OCI-LY7 (cell line): Measurements from ENCODE around the gene ZDHHC1. TPM values are rescaled to one million over a fixed set of nuclear protein-coding genes. Genes with fewer than 3 reads are reported as not detected.

Experiments used
- BruUV-seq: library from RNA; stranded (reverse); fragments of 400-500 nt; replicated peaks from 2 replicates; lab custom pipeline; 2021; lab: Mats Ljungman, UMichigan
- CTCF ChIA-PET: fragments of 300-600 bp; sonication (Branson Sonifier 250); formaldehyde crosslinking; loops from one replicate; lab custom pipeline; 2022; ENCODE audit warnings: antibody characterized with exemption; ENCODE audit not compliant: unreplicated experiment; lab: Charles Lee
- POLR2A ChIA-PET: fragments of 300-600 bp; sonication (Branson Sonifier 250); formaldehyde crosslinking; loops from one replicate; lab custom pipeline; 2022; ENCODE audit warnings: antibody characterized with exemption; lab: Charles Lee
- DNase-seq: peaks from one replicate; pipeline ENCODE4 v3.0.0-alpha.2; 2015; ENCODE audit warnings: low spot score
- H2AFZ ChIP-seq: fragments of 200-600 bp; sonication (generic), shearing (Covaris generic); 2 replicates; pipeline ENCODE4 v1.6.1; 2014; ENCODE audit warnings: mild to moderate bottlenecking, antibody characterized with exemption, low read length, moderate library complexity
- H3K27ac ChIP-seq: fragments of 200-600 bp; sonication (generic); 2 replicates; pipeline ENCODE4 v1.5.1; 2014; ENCODE audit warnings: mixed run types, low read depth, mild to moderate bottlenecking, moderate library complexity, low read length, inconsistent platforms; ENCODE audit not compliant: poor library complexity, severe bottlenecking
- H3K36me3 ChIP-seq: fragments of 200-600 bp; sonication (generic); 2 replicates; pipeline ENCODE4 v1.6.1; 2014; ENCODE audit warnings: mild to moderate bottlenecking, antibody characterized with exemption, low read length, moderate library complexity, mixed read lengths; ENCODE audit not compliant: insufficient read depth
- H3K4me1 ChIP-seq: fragments of 200-600 bp; sonication (generic); 2 replicates; pipeline ENCODE4 v1.5.1; 2014; ENCODE audit warnings: mild to moderate bottlenecking, low read length; ENCODE audit not compliant: insufficient read depth, poor library complexity, severe bottlenecking
- H3K4me2 ChIP-seq: fragments of 200-600 bp; sonication (generic); 2 replicates; pipeline ENCODE4 v1.6.1; 2014; ENCODE audit warnings: mild to moderate bottlenecking, low read length
- H3K4me3 ChIP-seq: fragments of 200-600 bp; sonication (generic); 2 replicates; pipeline ENCODE4 v1.5.1; 2014; ENCODE audit warnings: mild to moderate bottlenecking, low read depth, low read length; ENCODE audit not compliant: poor library complexity, severe bottlenecking
- H3K79me2 ChIP-seq: fragments of 200-600 bp; sonication (generic); 2 replicates; pipeline ENCODE4 v1.6.1; 2016; ENCODE audit warnings: low read depth, mild to moderate bottlenecking, low read length, moderate library complexity, mixed read lengths; ENCODE audit not compliant: insufficient read depth
- H3K9me2 ChIP-seq: fragments of 200-600 bp; sonication (generic); 2 replicates; pipeline ENCODE4 v1.6.1; 2016; ENCODE audit warnings: mild to moderate bottlenecking, low read length, mixed read lengths; ENCODE audit not compliant: insufficient read depth
- H3K9me3 ChIP-seq: fragments of 200-600 bp; sonication (generic); 2 replicates; pipeline ENCODE4 v1.6.1; 2014; ENCODE audit warnings: mild to moderate bottlenecking, mixed run types, low read length, mixed read lengths
- H4K20me1 ChIP-seq: fragments of 200-600 bp; sonication (generic); 2 replicates; pipeline ENCODE4 v1.6.1; 2014; ENCODE audit warnings: mild to moderate bottlenecking, antibody characterized with exemption, low read length, moderate library complexity, mixed read lengths; ENCODE audit not compliant: insufficient read depth
- EZH2phosphoT487 ChIP-seq: fragments of 200-600 bp; sonication (generic); IDR thresholded peaks from 2 replicates; pipeline ENCODE4 v1.6.1; 2018; ENCODE audit warnings: low read depth, borderline replicate concordance, mild to moderate bottlenecking, mixed run types, antibody characterized with exemption, low read length, moderate library complexity, mixed read lengths
- intact Hi-C: fragments of 100-400 bp; cut with micrococcal nuclease; formaldehyde crosslinking; loops from one replicate; pipeline ENCODE4 v1.10.0; 2022; ENCODE audit not compliant: unreplicated experiment
- total RNA-seq, 2 experiments: library from RNA; depleted of rRNA in 1 of 2; stranded (reverse); fragments of >200 nt in 1 of 2; shearing (Covaris generic) in 1 of 2; gene quantifications; 2 replicates each; pipeline ENCODE4 v1.2.3, GENCODE V29; 2014 to 2022
- TF ChIP-seq, protein P1 (sequence below): fragments of 200-600 bp; sonication (generic); conservative IDR thresholded peaks from 2 replicates; pipeline ENCODE4 v1.5.1; 2014; ENCODE audit warnings: mild to moderate bottlenecking, antibody characterized with exemption, low read length, moderate library complexity, mixed read lengths

Gene ZDHHC1
- total RNA-seq, 2 experiments from 2014 or later, result not detected

DNA sequence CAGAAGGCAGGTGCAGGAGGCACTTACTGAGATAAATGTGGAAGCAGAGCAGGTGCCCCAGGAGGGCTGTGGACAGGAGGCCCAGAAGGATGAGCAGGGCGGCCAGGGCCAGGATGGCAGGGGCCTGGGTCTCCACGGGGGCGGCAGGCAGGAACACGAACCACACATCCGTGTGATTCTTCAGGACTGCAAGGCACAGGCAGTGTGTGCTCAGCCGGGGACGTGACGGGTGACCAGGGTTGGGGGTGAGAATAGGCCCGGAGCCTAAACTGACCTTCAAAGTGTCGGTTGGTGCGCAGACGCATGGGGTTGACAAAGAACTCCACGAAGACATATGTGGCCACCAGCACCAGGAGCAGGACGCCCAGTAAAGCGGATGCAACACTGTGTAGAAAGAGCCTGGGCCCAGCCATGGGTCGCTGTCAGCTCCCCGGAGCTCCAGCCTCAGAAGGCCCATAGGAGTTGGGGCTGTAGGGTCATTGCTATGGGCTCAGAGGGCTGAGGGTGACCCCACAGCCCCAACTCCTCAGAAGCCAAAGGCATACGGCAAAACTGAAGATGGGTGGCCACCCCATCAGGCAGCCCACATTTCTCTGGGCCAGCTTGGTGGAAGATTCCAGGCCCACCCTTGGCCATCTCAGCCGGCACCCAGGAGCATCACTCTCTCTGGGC lies 17.6 kb downstream of the ZDHHC1 start:
- Histone ChIP-seq H3K4me1 (no peaks in the 10 kb centered on the region), H3K4me2 (no peak overlapping the region), H3K36me3 (no peaks in the 10 kb centered on the region), H2AFZ (no peak overlapping the region), H3K9me2 (no peaks in the 10 kb centered on the region), H3K4me3 (no peak overlapping the region), H4K20me1 (no peaks in the 10 kb centered on the region), H3K9me3 (no peaks in the 10 kb centered on the region), H3K79me2 (no peaks in the 10 kb centered on the region), H3K27ac (no peak overlapping the region)
- no peak for DNase-seq
- BruUV-seq, result no TSS peak
- intact Hi-C loops, result loop anchor here (1.0 to 5.0 kb wide), 3 partner anchors 51 to 138 kb away; partner anchors contain the start of gene PLEKHG4
- ChIA-PET CTCF (interaction anchor here (0.6 kb wide), 1 partner anchor 29 kb away, joined by 4 read pairs; no protein-coding TSS in a partner anchor), POLR2A (interaction anchor here (0.6 to 0.7 kb wide), 2 partner anchors 42 to 129 kb away, joined by 3 to 4 read pairs; no protein-coding TSS in a partner anchor)
- TF ChIP-seq, protein P1, sequence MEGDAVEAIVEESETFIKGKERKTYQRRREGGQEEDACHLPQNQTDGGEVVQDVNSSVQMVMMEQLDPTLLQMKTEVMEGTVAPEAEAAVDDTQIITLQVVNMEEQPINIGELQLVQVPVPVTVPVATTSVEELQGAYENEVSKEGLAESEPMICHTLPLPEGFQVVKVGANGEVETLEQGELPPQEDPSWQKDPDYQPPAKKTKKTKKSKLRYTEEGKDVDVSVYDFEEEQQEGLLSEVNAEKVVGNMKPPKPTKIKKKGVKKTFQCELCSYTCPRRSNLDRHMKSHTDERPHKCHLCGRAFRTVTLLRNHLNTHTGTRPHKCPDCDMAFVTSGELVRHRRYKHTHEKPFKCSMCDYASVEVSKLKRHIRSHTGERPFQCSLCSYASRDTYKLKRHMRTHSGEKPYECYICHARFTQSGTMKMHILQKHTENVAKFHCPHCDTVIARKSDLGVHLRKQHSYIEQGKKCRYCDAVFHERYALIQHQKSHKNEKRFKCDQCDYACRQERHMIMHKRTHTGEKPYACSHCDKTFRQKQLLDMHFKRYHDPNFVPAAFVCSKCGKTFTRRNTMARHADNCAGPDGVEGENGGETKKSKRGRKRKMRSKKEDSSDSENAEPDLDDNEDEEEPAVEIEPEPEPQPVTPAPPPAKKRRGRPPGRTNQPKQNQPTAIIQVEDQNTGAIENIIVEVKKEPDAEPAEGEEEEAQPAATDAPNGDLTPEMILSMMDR, result no peak
- TF ChIP-seq EZH2phosphoT487, result no peak

DNA sequence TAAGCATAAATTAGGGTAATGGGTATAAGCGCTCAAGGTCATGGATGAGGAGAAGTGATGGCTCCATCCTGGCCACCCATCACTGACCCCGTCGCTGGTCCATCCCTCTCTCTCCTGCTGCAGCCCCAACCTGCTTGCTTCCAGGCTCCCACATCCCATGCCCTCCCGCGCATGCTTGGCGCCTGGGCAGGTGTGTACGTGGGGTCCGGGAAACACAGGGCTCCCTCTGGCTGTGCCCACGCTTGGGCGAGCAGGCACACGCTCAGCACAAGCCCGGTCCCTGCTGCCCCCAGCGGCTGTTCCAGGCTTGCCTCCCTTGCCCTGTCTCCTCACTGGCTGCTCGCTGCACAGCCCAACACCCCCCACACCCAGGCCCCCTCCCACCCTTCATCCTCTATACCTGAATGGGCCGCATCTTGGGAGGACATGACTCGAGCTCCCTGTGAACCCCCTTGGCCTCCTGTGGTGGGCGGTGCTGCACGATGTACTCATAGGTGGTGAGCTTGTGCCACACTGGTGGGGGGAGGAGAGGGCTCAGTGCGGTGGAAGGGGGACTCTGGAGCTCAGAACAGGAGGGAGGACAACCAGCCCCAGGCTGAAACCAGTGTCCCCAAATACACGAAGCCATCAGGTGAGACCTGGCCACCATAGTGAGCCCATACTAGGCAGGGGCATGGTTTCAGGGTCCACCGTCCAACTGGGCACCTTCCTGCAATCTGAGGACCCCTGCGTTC lies 18.3 kb downstream of the ZDHHC1 start:
- Histone ChIP-seq H3K27ac (no peak overlapping the region), H3K9me2 (no peaks in the 10 kb centered on the region), H3K4me3 (no peak overlapping the region), H4K20me1 (no peaks in the 10 kb centered on the region), H3K36me3 (no peaks in the 10 kb centered on the region), H3K4me1 (no peaks in the 10 kb centered on the region), H2AFZ (no peak overlapping the region), H3K9me3 (no peaks in the 10 kb centered on the region), H3K4me2 (no peak overlapping the region), H3K79me2 (no peaks in the 10 kb centered on the region)
- POLR2A ChIA-PET, result interaction anchor here (0.6 to 0.7 kb wide), 2 partner anchors 42 to 129 kb away, joined by 3 to 4 read pairs; no protein-coding TSS in a partner anchor
- no peak for TF ChIP-seq EZH2phosphoT487
- TF ChIP-seq, protein P1, result peak; percentile 66
- CTCF ChIA-PET, result interaction anchor here (0.6 kb wide), 1 partner anchor 28 kb away, joined by 4 read pairs; no protein-coding TSS in a partner anchor
- no TSS peak for BruUV-seq
- DNase-seq, result peak; percentile 43
- intact Hi-C loops, result loop anchor here (5.0 kb wide), 2 partner anchors 51 to 121 kb away; partner anchors contain the start of gene PLEKHG4
